Ovary (tissue), 9 donors: Measurements from ENCODE around the gene NDOR1. TPM values are rescaled to one million over a fixed set of nuclear protein-coding genes. Genes with fewer than 3 reads are reported as not detected.

ENCODE experiments used
- DNase-seq, 5 donors: peaks; one replicate each; pipeline ENCODE4 v3.0.0-alpha.2; 2019 to 2020
- H3K27ac ChIP-seq, 2 donors: fragments of 200-600 bp; one replicate each; pipeline versions ENCODE4 v1.5.1 to v1.8.0; 2019 to 2022
- H3K27me3 ChIP-seq: fragments of 200-600 bp; one replicate; pipeline ENCODE4 v1.8.0; 2022
- H3K36me3 ChIP-seq: fragments of 200-600 bp; sonication (generic); one replicate; pipeline ENCODE4 v1.5.1; 2019
- H3K4me1 ChIP-seq: one replicate; pipeline ENCODE4 v1.8.1; 2013; ENCODE audit warnings: mild to moderate bottlenecking, moderate library complexity; ENCODE audit not compliant: insufficient read depth
- H3K4me3 ChIP-seq: fragments of 200-600 bp; sonication (generic); one replicate; pipeline ENCODE4 v1.5.1; 2017
- H3K9me3 ChIP-seq, 2 donors: fragments of 200-600 bp in 1 of 2; sonication (generic) in 1 of 2; one replicate each; pipeline versions ENCODE4 v1.5.1 to v1.8.1; 2013 to 2019; ENCODE audit warnings: mild to moderate bottlenecking in 1 of 2, moderate library complexity in 1 of 2
- CTCF ChIP-seq, 3 donors: fragments of 450-650 bp in 2 of 3; fragments of 200-600 bp in 1 of 3; IDR thresholded peaks; one replicate each; pipeline versions ENCODE4 v1.5.1 to v1.8.0; 2016 to 2022; ENCODE audit warnings: antibody characterized with exemption in 3 of 3, mild to moderate bottlenecking in 1 of 3
- EP300 ChIP-seq: sonication (generic); formaldehyde crosslinking; IDR thresholded peaks from one replicate; pipeline ENCODE4 v1.6.1; 2017; ENCODE audit warnings: antibody characterized with exemption
- POLR2A ChIP-seq: fragments of 450-650 bp; IDR thresholded peaks from one replicate; pipeline ENCODE4 v1.6.1; 2017; ENCODE audit warnings: antibody characterized with exemption, mild to moderate bottlenecking, moderate library complexity
- WGBS, 3 donors: extraction: QIAGEN DNeasy Blood & Tissue Kit in 1 of 3; methylation state at CpG; one replicate each; pipeline versions ENCODE4 v1.1.5 to v1.1.7; 2013 to 2017; 5-methylcytosine and 5-hydroxymethylcytosine counted together
- intact Hi-C, 4 donors: fragments of 100-400 bp; cut with DNase I; formaldehyde crosslinking; loops; one replicate each; pipeline versions ENCODE4 v1.11.0 to v1.15.1; 2022 to 2023
- polyA plus RNA-seq, 2 donors: library from polyadenylated mRNA; stranded (reverse); fragments of 200-250 nt in 1 of 2; fragments of 350-450 nt in 1 of 2; fragmentation: Illumina TruSeq in 1 of 2; extraction: RNeasy Lipid Tissue Mini Kit (QIAGEN cat#74804) in 1 of 2; gene quantifications; one replicate each; pipeline ENCODE4 v1.2.3, GENCODE V29; 2013 to 2014
- total RNA-seq, 7 donors: library from RNA; depleted of rRNA in 2 of 7; stranded (reverse); fragments of >200 nt in 2 of 7; fragmentation: NEBNext Ultra II Directional in 3 of 7; extraction: Animal tissue kit (Norgen Biotek cat#: 25700) in 3 of 7; gene quantifications; one replicate each; pipeline versions ENCODE4 v1.1.0 to v1.2.4, GENCODE V29; 2016 to 2023
- donor health status: DM: no; HTN: no; CAD: no; lungs with moderate emphysema.
- donor health status: DM: no; HTN: no; CAD: no.
- donor health status: Bipolar disorder and iron deficiency.
- donor health status: DM: yes; HTN: yes; CAD: no.
- donor health status: DM: no; HTN: no; CAD: no.
- donor health status: DM: yes; HTN: yes; CAD: no.

NDOR1 gene
- total and polyA plus RNA-seq, 9 donors, result 1.1 to 15.2 (median 9.0) TPM

- Histone ChIP-seq H3K27me3 (no peaks in the 10 kb centered on the region), H3K36me3 (no peaks in the 10 kb centered on the region), H3K4me3 (no peak overlapping the region), H3K9me3 (no peaks in the 10 kb centered on the region), H3K4me1 (peaks cover 19% of the 10 kb centered on the region), H3K27ac (no peak overlapping the region)
- TF ChIP-seq CTCF (IDR thresholded peaks at IDR 0.05) (no peak), EP300 (no peak), POLR2A (no peak)
- intact Hi-C loops, result no loop called here
- WGBS, 3 donors, result 31 to 55% (median 52%) methylated on average over 3 of the region's 3 CpGs
- DNase-seq, result no peak
Measured at GRCh38 chr9:137191245-137191644, 14.3 kb upstream of the NDOR1 start.

GRCh38 chr9:137191691-137192447, 13.6 kb upstream of the NDOR1 start:
- Histone ChIP-seq H3K4me3 (no peak overlapping the region), H3K4me1 (peaks cover 15% of the 10 kb centered on the region), H3K27ac (no peak overlapping the region), H3K36me3 (no peaks in the 10 kb centered on the region), H3K9me3 (no peaks in the 10 kb centered on the region), H3K27me3 (no peaks in the 10 kb centered on the region)
- TF ChIP-seq CTCF (IDR thresholded peaks at IDR 0.05), result no peak
- no peak for TF ChIP-seq EP300
- no peak for TF ChIP-seq POLR2A
- 49 to 56% (median 54%) methylated on average over 22 of the region's 22 CpGs for WGBS, 3 donors
- DNase-seq, result no peak
- intact Hi-C loops, result no loop called here

- WGBS, 3 donors, result 80 to 86% (median 81%) methylated on average over 10 of the region's 10 CpGs
- Histone ChIP-seq H3K27ac (no peak overlapping the region), H3K4me1 (peaks cover 11% of the 10 kb centered on the region)
Measured at GRCh38 chr9:137192448-137192780, 13.1 kb upstream of the NDOR1 start.

GRCh38 chr9:137192859-137193258, 12.6 kb upstream of the NDOR1 start:
- 65 to 88% (median 75%) methylated on average over 2 of the region's 2 CpGs for WGBS, 3 donors
- no peak for DNase-seq

More at GRCh38 chr9:137192448-137192780, 13.1 kb upstream of the NDOR1 start:
- H3K9me3 ChIP-seq, result no peaks in the 10 kb centered on the region
- DNase-seq, result no peak
- no peak overlapping the region for H3K4me3 ChIP-seq
- intact Hi-C loops, result no loop called here
- H3K36me3 ChIP-seq, result no peaks in the 10 kb centered on the region
- no peaks in the 10 kb centered on the region for H3K27me3 ChIP-seq
- TF ChIP-seq EP300 (no peak), CTCF (IDR thresholded peaks at IDR 0.05) (no peak), POLR2A (no peak)

More at GRCh38 chr9:137192859-137193258, 12.6 kb upstream of the NDOR1 start:
- H3K4me1 ChIP-seq, result peaks cover 8% of the 10 kb centered on the region
- intact Hi-C loops, result no loop called here
- no peak overlapping the region for H3K4me3 ChIP-seq
- no peaks in the 10 kb centered on the region for H3K9me3 ChIP-seq
- H3K27ac ChIP-seq, result no peak overlapping the region
- no peaks in the 10 kb centered on the region for H3K36me3 ChIP-seq
- TF ChIP-seq POLR2A (no peak), EP300 (no peak), CTCF (IDR thresholded peaks at IDR 0.05) (no peak)
- no peaks in the 10 kb centered on the region for H3K27me3 ChIP-seq
